OCI-LY3 (cell line): Measurements from ENCODE around the gene SSU72.
"Not testable (repeated sequence)": the region's sequence is repeated elsewhere in the genome, so short reads cannot be mapped to it uniquely, and the experiment has no call there.

Experiments
- EZH2phosphoT487 ChIP-seq: fragments of 200-600 bp; shearing (Covaris generic); IDR thresholded peaks from 2 replicates; pipeline ENCODE4 v1.6.1; 2018; ENCODE audit warnings: antibody characterized with exemption, mixed run types, low read depth
- TF ChIP-seq, protein P1 (sequence below): fragments of 200-600, 300-600 bp; sonication (generic); IDR thresholded peaks from 2 replicates; pipeline ENCODE4 v1.5.1; 2014; ENCODE audit warnings: antibody characterized with exemption, low read length, low read depth

DNA sequence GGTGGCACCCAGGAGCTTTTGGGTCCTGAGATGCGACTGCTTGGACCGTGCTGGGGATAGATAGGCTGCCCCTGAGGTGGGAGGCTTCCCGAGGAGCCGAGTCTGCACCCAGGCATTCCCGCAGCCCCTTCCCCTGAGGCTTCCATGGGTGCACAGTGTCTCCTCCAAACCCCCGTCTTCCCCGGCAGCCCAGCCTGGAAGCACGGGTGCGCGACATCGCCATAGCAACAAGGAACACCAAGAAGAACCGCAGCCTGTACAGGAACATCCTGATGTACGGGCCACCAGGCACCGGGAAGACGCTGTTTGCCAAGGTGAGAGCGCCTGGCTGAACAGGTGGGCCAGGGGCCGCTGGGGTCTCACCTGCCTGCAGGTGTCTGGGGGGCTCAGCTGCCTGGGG, 51.0 kb downstream of the SSU72 start:
- TF ChIP-seq EZH2phosphoT487: not testable (repeated sequence)
- TF ChIP-seq, protein P1, sequence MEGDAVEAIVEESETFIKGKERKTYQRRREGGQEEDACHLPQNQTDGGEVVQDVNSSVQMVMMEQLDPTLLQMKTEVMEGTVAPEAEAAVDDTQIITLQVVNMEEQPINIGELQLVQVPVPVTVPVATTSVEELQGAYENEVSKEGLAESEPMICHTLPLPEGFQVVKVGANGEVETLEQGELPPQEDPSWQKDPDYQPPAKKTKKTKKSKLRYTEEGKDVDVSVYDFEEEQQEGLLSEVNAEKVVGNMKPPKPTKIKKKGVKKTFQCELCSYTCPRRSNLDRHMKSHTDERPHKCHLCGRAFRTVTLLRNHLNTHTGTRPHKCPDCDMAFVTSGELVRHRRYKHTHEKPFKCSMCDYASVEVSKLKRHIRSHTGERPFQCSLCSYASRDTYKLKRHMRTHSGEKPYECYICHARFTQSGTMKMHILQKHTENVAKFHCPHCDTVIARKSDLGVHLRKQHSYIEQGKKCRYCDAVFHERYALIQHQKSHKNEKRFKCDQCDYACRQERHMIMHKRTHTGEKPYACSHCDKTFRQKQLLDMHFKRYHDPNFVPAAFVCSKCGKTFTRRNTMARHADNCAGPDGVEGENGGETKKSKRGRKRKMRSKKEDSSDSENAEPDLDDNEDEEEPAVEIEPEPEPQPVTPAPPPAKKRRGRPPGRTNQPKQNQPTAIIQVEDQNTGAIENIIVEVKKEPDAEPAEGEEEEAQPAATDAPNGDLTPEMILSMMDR: not testable (repeated sequence)
